UCSD-AML1 (cell line): Measurements from ENCODE around the gene DLGAP1.
"Not testable (repeated sequence)": the region's sequence is repeated elsewhere in the genome, so short reads cannot be mapped to it uniquely, and the experiment has no call there.

Source experiments
- DNase-seq: peaks from one replicate; lab custom pipeline; 2025; ENCODE audit not compliant: unreplicated experiment; lab: John Stamatoyannopoulos, UW

DLGAP1 gene

DNA sequence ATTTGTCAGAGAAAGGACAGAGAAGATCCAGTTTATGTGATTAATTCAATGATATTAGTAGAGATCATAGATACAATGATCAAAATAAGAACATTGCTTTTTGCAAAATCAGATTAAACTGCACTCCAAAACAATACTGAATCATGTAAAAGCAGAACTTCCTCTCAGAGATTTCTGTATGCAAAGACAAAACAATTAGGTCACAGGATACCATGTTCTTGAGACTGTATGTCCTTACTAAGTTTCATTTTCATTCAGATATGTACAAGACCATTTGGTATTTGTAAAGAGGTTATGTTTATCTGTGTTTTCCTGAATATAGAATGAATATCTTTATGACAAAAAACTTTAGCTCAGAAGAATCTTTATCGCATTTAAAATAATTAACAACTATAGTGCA is 161.8 kb downstream of the DLGAP1 start:
- DNase-seq = no peak

DNA sequence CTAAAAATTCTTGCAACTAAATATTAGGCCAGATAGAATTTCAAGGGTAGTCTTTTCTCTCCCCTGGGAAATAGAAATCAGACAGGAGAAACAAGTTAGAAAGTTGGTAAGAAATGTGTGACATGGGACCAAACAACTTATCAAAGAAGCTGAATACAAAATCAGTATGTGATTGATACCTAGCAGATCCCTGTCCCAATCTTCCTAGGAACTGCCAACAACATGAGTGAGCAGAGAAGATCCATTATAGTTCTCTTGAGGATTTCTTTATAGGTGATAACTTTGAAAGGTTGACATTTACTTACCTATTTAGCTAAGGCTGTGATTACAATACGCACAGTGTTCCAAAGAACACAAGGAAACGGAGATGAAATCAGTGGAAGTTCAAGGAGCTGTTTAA is 162.4 kb downstream of the DLGAP1 start:
- DNase-seq = no peak

DNA sequence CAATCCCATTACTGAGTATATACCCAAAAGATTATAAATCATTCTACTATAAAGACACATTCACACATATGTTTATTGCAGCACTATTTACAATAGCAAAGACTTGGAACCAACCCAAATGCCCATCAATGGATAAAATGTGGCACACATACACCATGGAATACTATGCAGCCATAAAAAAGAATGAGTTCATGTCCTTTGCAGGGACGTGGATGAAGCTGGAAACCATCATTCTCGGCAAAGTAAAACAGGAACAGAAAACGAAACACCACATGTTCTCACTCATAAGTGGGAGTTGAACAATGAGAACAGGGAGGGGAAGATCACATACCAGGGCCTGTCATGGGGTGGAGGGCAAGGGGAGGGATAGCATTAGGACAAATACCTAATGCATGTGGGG is 167.8 kb downstream of the DLGAP1 start:
- not testable (repeated sequence) for DNase-seq

DNA sequence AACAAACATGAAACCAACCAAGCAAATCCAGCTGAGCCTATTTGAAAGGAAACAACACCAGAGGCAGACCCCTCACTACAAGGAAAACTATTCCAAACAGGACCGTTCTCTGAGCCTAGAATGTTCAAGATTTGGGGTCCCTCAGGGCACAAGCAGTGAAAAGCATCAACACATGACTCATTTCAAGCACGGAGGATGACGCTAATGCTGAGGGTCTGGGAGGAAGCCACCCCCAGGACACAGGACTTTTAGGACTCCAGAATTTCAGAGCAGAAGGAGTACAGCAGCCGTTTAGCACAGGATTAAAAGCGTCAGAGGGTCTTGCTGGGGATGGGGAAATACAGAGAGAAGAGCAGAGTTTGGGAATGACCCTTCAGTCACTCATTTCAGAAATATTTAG is 168.9 kb downstream of the DLGAP1 start:
- no peak for DNase-seq

DNA sequence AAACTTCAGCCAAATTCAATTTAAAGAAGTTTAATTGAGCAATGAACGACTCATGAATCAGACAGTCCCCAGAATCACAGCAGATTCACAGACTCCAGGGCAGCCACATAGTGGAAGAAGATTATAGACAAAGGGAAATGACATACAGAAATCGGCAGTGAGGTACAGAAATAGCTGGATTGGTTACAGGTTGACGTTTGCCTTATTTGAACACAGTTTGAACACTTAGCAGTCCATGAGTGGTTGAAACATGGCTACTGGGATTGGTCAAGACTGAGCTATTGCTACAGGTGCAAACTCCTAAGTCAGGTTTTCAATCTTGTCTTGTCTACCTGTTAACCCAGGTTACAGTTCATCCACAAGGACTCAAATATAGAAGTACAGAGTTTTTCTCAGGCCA is 169.6 kb downstream of the DLGAP1 start:
- DNase-seq = no peak

DNA sequence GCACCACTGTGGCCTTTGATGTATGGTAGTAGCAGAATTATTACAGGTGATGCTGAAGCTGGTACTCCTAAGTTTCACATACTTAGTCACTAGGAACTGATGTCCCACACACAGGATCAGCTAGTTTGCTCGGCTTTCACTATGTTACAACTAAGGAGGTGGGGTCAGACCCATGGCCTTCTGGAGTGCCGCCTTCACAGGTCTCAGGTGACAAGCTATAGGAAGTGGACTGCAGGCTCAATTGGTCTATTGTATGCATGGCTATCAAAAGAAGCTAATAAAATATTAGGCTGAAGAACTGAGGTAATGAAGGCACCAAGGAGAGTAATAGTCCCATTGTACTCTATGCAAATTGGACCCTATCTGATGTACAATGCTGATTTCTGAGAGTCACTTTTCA is 170.6 kb downstream of the DLGAP1 start:
- no peak for DNase-seq

DNA sequence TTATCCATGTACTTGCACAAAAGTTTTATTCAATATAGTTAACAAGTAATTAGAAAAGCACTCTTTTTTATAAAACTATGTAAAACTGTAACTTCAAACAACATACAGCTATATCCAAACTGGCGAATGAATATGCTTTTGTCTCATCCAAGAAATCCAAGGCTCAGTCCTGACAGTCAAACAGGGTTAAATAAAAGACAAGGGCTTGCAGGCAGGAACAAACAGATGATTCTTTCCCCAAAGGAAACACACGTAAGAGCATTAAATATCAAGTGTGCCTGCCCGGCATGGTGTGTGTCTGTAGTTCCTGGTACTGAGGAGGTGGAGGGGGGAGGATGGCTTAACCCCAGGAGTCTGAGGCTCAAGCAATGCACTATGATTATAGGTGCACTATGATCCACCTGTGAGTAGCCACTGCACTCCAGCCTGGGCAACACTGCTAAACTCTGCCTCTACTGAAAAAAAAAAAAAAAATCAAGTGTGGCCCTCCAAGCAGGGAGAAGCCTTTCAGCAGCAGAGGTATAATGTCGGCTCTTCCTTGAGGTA is 171.3 kb downstream of the DLGAP1 start:
- no peak for DNase-seq

DNA sequence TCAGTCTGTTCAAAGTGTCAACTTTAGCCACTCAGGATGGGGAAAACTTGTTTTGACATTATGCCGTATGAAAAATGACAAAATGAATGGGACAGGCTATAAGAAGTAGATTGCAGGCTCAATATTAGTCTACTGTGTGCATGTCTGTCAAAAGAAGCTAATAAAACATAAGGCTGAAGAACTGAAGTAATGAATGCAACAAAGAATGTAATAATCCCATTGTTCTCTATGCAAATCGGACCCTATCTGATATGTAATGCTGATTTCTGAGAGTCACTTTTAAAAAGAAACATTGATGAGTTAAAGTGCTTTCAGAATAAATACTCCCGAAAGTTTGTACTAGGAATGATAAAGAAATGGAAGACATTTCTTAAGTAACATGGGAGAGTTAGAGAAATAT is 172.2 kb downstream of the DLGAP1 start:
- DNase-seq = no peak

DNA sequence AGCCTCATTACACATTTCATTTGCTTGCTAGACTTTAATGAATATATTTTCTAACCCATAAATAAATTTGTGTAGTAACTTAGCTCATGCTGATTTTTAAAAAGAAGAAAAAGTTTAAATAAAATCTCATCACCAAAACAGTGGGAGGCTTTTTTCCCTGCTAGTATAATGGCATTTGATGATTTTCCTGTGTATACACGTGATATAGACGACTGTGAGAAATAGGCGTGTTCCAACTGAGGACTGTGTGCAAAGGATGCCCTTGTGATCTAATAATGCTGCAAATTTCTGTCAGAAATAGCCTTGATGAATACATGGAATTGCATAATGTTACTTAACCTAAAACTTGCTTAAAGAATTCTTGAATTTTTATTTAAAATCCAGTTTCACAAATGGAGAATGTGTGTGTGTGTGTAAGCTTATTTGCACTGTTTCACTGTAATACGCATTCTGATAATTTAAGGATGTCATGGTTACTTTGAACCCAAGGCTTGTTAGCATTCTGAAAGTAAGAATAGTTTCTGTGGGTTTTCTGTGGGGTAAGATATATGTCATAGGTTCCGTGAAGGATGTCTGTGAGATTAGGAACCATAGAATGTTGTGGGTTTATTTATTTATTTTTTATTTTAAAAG is 178.0 kb downstream of the DLGAP1 start:
- no peak for DNase-seq

DNA sequence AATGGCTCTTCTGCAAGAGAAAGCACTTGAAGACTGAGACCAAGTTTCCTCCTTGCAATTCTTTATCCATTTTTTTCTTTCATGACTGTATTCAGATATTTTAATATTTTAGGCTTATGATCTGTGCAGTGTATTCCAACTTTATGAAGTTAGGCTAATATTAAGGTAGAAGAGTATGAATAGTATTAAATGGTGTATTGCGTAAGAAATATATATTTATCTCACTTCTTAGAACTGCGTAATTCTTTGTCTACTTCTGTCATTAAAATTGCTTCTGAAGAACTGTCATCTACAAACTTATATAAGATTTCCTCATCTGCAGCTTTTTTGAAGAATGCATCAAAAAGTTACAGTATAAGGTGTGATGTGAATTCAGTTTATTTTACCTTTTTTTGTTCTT is 183.2 kb downstream of the DLGAP1 start:
- DNase-seq = no peak

DNA sequence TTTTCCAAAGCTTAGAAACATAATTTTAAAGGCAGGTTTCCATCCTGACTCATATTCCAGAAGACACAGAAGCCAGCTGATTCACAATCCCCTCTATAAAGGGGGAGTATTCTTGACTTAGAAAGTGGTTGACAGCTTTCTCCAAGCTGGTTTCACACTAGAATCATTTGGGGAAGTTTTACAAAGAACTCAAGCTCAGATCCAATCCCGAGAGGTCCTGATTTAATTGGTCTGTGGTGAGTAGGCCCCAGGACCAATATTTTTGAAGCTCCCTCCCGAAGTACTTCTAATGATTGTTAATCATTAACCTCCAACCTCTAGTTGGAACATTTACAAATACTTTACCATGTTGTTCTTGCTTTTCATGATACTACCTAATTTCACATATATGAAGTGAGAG is 184.1 kb downstream of the DLGAP1 start:
- DNase-seq = no peak

DNA sequence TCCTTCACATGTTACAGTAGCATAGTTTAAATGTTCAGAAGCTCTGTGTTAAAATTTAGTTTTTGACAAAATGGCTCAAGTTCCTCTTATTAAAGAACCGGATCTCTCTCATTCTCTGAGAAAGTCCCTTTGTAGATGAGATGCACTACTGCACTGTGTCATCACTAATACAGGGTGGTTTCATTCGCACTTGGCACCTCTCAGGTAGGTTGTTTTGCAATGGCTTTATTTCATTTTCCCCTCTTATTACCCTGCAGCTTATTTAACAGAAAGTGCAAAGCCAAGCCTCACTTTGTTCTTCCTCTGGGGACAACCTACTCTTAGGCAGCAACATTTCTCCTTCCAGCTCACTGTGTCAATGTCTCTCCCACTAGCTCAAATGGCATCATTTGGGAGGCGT is 185.1 kb downstream of the DLGAP1 start:
- DNase-seq = no peak

DNA sequence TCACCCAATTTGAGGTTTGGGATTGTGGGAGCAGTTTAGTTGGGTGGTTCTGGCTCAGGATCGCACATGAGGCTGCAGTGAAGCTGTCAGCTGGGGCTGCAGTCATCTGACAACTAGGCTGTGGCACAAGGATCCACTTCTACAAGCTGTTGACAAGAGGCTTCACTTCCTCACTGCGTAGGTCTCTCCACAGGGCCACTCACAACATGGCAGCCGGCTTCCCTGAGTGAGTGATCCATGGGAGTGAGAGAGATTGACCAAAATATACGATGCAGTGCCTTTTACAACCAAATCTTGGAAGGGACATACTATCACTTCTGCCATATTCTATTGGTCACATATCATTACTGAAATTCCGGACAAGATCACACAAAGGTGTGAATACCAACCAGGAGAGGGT is 187.5 kb downstream of the DLGAP1 start:
- no peak for DNase-seq

DNA sequence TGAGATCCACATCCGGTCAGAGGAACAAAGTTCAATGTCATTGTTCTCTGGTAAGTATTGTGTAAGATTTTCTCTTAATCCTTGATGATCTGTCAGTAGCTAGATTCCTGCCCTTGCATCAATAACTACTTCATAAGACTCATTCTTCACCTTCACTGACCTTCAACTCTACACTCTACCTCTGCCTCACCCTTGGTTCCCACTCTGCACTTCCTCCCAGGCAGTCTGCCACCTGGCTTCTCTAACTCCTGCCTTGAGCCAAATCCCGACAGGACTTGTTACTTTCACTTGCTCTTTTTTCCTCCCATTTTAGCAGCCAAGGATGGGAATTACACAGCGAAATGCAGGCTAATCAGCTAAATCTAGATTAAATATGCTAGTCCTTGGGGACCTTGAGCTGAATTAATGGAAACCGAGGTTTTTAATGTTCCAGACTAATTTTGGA is 190.7 kb downstream of the DLGAP1 start:
- DNase-seq = no peak

DNA sequence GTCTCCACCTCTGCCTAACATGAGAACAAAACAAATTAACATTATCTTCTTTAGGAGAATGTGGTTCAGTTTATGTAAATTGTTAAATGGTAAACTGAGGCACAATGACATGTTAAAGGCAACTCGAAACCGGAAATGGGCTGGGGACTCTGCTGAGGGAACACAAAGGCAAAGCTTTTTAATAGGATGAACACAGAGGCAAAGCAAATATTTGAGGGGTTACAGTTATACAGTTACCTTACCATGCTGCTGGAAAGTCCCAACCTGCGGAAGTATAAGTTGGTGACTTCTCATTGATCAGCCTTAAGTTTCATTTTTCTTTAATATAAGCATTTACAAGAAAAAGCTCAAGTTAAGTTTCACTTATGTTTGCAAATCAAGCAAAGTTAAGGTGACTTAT is 195.0 kb downstream of the DLGAP1 start:
- DNase-seq = no peak

DNA sequence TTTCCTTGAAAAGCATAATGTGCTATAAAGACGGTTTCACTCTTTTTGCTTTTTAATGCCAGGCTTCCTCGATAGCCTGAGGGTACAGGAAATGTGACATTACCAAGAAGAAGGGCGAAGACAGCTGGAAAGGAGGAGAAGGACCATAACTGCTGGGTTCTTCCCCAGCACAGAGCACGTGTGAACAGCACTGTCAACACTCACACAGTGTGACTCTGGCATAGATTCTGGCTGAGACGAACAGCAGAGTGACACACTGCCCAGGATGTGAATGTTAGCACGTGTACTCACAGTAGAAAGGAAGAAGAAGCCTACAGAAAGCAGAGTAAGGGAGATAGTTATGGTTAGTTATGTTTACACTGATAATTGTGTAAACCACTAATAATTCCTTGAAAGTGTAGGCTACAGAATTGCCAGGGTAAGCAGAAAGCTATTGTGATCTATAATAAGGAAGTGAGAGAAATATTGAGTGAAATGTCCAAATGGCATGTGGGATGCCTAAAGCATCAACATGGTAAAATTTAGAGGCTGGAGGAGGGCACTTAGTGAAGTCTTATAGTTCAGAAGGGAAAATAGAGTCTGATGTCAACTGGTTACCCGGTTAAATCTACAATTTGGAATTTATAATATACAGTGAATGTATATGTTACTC is 198.2 kb downstream of the DLGAP1 start:
- no peak for DNase-seq

DNA sequence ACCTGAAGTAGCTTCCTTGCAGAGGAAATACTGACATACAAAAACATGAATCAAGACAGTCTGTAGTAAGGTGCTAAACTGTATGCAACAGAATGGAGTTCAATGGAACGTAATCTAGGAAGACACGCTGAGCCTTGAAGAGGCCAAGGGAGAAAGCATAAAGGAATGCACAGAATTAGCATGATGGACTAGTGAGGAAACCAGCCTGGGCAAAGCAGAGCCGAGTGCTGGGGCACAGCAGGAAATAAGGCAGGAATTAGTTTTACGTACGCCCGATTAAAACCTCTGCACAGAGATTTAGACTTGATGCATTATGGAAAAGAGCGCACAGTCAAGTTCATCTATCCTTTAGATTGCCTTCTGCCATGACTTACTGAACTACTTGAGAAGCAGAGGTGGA is 200.3 kb downstream of the DLGAP1 start:
- no peak for DNase-seq

DNA sequence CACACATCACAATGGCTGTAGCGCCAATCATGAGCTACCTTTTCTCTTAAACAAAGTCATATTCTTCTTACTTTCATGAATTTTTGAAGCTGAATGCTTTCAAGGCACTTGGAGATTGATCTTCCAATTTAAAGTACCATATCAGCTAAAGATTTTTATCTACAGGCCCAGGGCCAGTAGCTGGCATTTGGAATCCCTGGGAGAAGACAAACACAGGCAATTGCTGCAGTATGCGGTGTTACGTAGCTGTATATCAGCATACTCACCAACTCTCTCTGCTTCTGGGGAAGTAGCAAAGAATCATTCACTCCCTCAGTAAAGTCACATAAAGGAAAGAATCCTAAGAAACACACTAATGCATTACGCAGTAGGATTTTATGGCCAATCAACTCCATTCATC is 202.3 kb downstream of the DLGAP1 start:
- no peak for DNase-seq

DNA sequence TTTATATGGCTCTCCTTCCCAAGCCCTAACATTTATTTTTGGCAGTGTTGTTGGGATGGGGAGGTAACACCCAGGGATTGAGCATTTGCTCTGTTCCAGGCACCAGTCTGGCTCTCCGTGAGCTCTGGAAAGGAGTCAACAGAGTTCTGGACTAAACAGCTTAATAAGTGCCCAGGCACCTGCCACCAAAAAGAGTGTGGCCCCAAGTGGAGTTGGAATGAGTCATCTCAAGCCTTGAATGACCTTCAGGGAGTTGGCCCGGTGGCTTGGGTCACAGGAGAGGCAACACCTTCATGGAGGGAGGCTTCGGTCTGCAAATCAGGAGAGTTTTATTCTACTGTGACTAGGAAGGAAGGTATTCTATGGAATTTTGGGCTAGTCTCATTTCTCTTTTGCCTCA is 203.2 kb downstream of the DLGAP1 start:
- DNase-seq = no peak

DNA sequence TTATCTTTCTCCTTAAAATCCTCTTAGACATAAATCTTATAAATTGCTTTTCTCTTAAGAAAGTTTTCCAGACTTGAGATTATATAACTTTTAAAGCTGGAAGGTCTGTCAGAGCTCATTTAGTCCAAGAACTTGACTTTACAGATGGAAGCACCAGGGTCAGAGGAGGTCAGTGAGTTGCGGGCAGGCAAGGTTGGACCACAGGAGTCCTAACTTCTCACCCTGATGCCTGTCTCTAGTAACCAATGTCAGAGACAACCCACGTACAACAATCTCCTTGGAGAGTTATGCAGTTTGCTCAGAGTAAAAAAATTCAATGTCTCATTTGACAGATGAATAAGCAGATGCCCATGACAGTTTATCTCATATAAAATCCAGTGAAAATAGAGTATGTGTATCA is 203.9 kb downstream of the DLGAP1 start:
- no peak for DNase-seq

DNA sequence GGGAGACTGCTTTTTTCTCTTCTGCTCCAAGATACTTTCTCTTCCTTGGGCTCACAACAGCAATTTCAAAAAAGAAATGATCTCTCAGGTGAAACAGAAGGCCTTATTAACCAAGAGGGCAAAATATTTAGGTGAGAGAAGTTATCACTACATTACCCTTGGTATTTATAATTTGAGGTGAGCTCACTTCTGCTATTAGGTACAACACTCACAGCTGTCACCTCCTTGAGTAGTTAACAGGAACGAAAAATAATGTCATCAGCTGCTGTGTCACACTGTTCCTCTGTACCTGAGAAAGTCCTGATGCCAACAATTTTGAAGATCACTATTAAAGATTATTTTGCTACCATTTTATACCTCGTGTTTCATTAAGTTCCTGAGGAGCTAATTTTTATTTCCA is 205.0 kb downstream of the DLGAP1 start:
- DNase-seq = no peak

DNA sequence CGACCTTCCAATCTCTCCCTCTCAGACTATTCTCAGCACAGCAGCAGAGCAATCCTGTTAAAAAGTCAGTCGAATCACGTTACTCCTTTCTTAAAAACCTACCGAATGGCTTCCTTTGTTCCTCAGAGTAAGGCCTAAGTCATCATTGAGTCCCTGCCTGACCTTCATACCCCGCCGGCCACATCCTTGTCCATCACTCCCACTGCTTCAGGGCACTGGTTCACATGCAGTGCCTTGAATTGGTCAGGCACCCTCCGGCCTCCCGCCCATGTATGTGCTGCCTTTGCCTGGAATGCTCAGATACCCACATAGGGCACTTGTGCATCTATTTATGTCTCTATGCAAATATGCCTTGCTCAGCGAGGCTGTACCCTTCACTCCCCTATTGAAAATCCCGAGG is 206.4 kb downstream of the DLGAP1 start:
- no peak for DNase-seq

DNA sequence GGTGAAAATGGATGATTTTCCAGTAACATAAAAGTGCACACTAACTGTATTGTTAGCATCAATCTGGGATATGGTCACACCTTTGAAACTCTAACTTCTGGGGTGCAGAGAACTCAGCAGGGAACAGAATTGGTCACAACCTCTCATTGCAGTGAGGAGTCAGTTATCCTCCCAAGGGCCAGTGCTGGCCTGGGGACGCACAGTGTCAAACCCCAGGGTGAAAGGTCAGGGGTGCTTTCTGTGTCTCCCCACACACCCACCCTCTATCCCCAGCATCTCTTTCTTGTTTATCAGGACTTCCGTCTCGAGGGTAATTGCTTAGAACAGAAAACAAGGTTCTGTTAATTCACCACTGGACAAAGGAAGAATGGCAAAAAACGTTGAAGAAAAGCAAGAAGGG is 208.7 kb downstream of the DLGAP1 start:
- no peak for DNase-seq
